ENCODE measurements around the gene ESPN.

ESPN gene

DNA sequence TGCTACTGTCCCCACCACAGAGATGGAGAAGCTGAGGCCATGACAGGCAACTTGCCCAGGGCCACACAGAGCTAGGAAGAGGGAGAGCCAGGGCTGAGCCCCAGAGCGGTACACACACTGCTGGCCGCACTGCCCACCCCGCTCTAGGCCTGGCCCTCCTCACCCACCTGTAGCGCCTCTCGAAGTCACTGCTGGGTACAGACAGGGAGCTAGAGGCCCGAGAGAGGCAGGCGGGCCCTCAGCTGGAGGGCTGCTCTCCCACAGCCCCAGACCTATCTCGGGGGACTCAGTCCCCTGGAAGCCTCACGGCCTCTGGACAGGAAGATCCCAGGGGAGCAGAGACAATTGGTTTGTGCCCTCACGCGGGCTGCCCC lies 84.2 kb downstream of the ESPN start:
- Histone ChIP-seq H3F3A (ENCODE audit: low read depth) (no peaks in the 10 kb centered on the region), H3K36me3 (ENCODE audit: insufficient read depth, low read length) (no peaks in the 10 kb centered on the region), H4K20me1 (ENCODE audit: insufficient read depth, low read length, poor library complexity, severe bottlenecking) (no peaks in the 10 kb centered on the region), H3K27me3 (ENCODE audit: insufficient read depth, low read length, poor library complexity, severe bottlenecking) (no peaks in the 10 kb centered on the region), H3K9ac (ENCODE audit: low read depth, low read length, poor library complexity, severe bottlenecking) (no peak overlapping the region), H3K4me1 (ENCODE audit: insufficient read depth, low read length, poor library complexity, severe bottlenecking) (no peaks in the 10 kb centered on the region), H3K9me2 (replicated peaks; ENCODE audit: low read depth, low read length) (no peaks in the 10 kb centered on the region), H3K79me2 (ENCODE audit: insufficient read depth, low read length) (no peaks in the 10 kb centered on the region), H3K4me3 (ENCODE audit: low read length, poor library complexity, severe bottlenecking) (no peak overlapping the region), H3K9me3 (ENCODE audit: insufficient read depth, low read depth, low read length) (no peaks in the 10 kb centered on the region), H3K4me2 (ENCODE audit: low read depth, low read length, poor library complexity, severe bottlenecking) (no peak overlapping the region), H2AFZ (ENCODE audit: low read length) (no peak overlapping the region)
- TF ChIP-seq, protein P1, sequence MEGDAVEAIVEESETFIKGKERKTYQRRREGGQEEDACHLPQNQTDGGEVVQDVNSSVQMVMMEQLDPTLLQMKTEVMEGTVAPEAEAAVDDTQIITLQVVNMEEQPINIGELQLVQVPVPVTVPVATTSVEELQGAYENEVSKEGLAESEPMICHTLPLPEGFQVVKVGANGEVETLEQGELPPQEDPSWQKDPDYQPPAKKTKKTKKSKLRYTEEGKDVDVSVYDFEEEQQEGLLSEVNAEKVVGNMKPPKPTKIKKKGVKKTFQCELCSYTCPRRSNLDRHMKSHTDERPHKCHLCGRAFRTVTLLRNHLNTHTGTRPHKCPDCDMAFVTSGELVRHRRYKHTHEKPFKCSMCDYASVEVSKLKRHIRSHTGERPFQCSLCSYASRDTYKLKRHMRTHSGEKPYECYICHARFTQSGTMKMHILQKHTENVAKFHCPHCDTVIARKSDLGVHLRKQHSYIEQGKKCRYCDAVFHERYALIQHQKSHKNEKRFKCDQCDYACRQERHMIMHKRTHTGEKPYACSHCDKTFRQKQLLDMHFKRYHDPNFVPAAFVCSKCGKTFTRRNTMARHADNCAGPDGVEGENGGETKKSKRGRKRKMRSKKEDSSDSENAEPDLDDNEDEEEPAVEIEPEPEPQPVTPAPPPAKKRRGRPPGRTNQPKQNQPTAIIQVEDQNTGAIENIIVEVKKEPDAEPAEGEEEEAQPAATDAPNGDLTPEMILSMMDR (conservative IDR thresholded peaks at IDR 0.05; ENCODE audit: low read length), result no peak
- TF ChIP-seq EZH2phosphoT487 (IDR thresholded peaks at IDR 0.05; ENCODE audit: borderline replicate concordance), result no peak

DNA sequence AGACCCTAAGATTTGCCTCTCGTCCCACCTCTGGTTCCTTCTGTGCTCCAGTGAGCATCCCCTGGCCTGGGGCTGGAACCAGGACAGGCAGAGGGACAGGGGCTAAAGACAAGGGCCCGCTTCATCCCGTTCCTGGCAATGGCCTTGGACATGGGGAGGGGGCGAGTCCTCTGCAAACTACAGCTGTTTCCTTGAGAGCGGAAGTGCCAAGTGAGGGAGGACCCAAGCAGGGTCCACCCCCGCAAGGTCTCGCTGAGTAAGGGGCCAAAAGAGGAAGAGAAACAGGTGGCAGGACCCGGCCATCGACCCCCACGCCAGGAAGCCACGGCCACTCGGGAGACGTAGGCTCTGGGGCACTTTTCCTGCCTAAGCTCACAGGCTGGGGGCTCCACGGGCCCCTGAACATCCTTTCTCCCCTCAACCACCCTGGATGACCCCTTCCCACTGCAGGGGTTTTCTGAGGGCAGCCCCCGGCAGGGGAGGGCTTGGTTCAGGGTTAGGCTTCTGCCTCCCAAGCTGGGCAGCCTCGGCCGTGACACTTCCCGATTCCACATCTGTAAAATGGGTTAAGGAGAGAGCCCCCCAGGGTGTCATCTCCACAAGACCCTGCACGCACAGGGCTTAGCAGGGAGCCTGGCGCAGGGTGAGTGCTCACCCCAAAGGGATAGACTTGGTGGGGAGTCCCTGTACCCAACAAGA lies 84.8 kb downstream of the ESPN start:
- no peaks in the 10 kb centered on the region for H3K9me2 ChIP-seq (replicated peaks; ENCODE audit: low read depth, low read length)
- no peak overlapping the region for H3K9ac ChIP-seq (ENCODE audit: low read depth, low read length, poor library complexity, severe bottlenecking)
- no peaks in the 10 kb centered on the region for H3K36me3 ChIP-seq (ENCODE audit: insufficient read depth, low read length)
- H3K27me3 ChIP-seq (ENCODE audit: insufficient read depth, low read length, poor library complexity, severe bottlenecking), result no peaks in the 10 kb centered on the region
- no peak overlapping the region for H3K4me3 ChIP-seq (ENCODE audit: low read length, poor library complexity, severe bottlenecking)
- no peaks in the 10 kb centered on the region for H3K4me1 ChIP-seq (ENCODE audit: insufficient read depth, low read length, poor library complexity, severe bottlenecking)
- no peaks in the 10 kb centered on the region for H3K79me2 ChIP-seq (ENCODE audit: insufficient read depth, low read length)
- no peak overlapping the region for H2AFZ ChIP-seq (ENCODE audit: low read length)
- H4K20me1 ChIP-seq (ENCODE audit: insufficient read depth, low read length, poor library complexity, severe bottlenecking), result no peaks in the 10 kb centered on the region
- TF ChIP-seq, protein P1 (conservative IDR thresholded peaks at IDR 0.05; ENCODE audit: low read length), result no peak
- TF ChIP-seq EZH2phosphoT487 (IDR thresholded peaks at IDR 0.05; ENCODE audit: borderline replicate concordance), result no peak
- no peaks in the 10 kb centered on the region for H3F3A ChIP-seq (ENCODE audit: low read depth)
- no peaks in the 10 kb centered on the region for H3K9me3 ChIP-seq (ENCODE audit: insufficient read depth, low read depth, low read length)
- H3K4me2 ChIP-seq (ENCODE audit: low read depth, low read length, poor library complexity, severe bottlenecking), result no peak overlapping the region

DNA sequence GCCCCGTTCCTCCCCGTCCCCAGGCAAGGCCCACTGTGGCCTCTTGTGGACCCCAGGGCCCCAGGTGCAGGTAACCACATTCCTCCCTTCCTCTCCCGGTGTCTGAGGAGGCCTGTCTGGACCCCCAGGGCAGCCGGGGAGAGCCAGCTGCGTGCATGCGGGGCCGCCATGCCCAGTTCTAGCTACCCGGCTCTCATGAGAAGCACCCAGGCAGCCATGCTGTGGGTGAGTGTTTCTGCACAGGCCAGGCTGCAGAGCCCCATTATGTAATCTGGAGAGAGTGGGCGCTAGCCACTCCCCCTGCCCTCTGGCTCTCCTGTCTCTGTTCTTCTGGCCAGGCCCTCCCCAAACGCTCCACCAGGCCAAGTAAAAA lies 85.3 kb downstream of the ESPN start:
- Histone ChIP-seq H3K9ac (ENCODE audit: low read depth, low read length, poor library complexity, severe bottlenecking) (no peak overlapping the region), H3K9me2 (replicated peaks; ENCODE audit: low read depth, low read length) (no peaks in the 10 kb centered on the region), H2AFZ (ENCODE audit: low read length) (no peak overlapping the region), H3K4me3 (ENCODE audit: low read length, poor library complexity, severe bottlenecking) (no peak overlapping the region), H3K36me3 (ENCODE audit: insufficient read depth, low read length) (no peaks in the 10 kb centered on the region), H3K4me2 (ENCODE audit: low read depth, low read length, poor library complexity, severe bottlenecking) (no peak overlapping the region), H3F3A (ENCODE audit: low read depth) (no peaks in the 10 kb centered on the region), H4K20me1 (ENCODE audit: insufficient read depth, low read length, poor library complexity, severe bottlenecking) (no peaks in the 10 kb centered on the region), H3K79me2 (ENCODE audit: insufficient read depth, low read length) (no peaks in the 10 kb centered on the region), H3K9me3 (ENCODE audit: insufficient read depth, low read depth, low read length) (no peaks in the 10 kb centered on the region), H3K4me1 (ENCODE audit: insufficient read depth, low read length, poor library complexity, severe bottlenecking) (no peaks in the 10 kb centered on the region), H3K27me3 (ENCODE audit: insufficient read depth, low read length, poor library complexity, severe bottlenecking) (no peaks in the 10 kb centered on the region)
- no peak for TF ChIP-seq EZH2phosphoT487 (IDR thresholded peaks at IDR 0.05; ENCODE audit: borderline replicate concordance)
- TF ChIP-seq, protein P1 (conservative IDR thresholded peaks at IDR 0.05; ENCODE audit: low read length), result no peak

All from Loucy (cell line).